ENCODE results near the gene EXOSC2. TPM values are rescaled to one million over a fixed set of nuclear protein-coding genes. Genes with fewer than 3 reads are reported as not detected.

EXOSC2 gene
- total and polyA plus RNA-seq, 2 of the 8 experiments (the other 6 are each of a cell fraction or from before 2014, with no cell fraction given) = 47.8 to 93.6 TPM

DNA sequence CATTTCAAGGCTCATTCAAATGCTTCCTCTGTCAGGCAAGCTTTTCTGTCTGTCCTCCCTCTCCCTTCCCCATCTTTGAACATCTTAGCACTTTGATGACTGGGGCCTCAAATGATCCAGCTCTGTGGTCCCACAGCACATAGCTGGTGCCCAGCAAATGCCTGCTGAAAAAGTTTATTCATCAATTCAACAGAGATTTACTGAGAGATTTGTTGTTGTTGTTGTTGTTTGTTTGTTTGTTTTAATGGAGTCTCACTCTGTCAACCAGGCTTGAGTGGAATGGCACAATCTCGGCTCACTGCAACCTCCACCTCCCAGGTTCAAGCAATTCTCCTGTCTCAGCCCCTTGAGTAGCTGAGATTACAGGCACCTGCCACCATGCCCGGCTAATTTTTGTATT is 6.0 kb upstream of the EXOSC2 start:
- Histone ChIP-seq H3K27ac (ENCODE audit: low read depth, low read length) (no peak overlapping the region), H3K14ac (ENCODE audit: insufficient read length) (no peak overlapping the region), H4K91ac (replicated peaks; ENCODE audit: insufficient read length, low read length) (no peak overlapping the region), H2AK5ac (ENCODE audit: low read depth, low read length) (no peak overlapping the region), H3K4me3 (ENCODE audit: extremely low read depth in 1 of 4, insufficient read depth in 2 of 4, low read depth in 3 of 4, low read length in 4 of 4) (no peak overlapping the region), H3K9ac (replicated peaks in 1 of 4; ENCODE audit: extremely low read depth in 1 of 4, low read depth in 3 of 4, low read length in 3 of 4) (no peak overlapping the region), H3K23me2 (ENCODE audit: low read depth, low read length) (peaks cover 2% of the 10 kb centered on the region; the same call in 1 of the 2 replicates), H3K9me3 (ENCODE audit: insufficient read depth in 2 of 2, low read depth in 1 of 2, low read length in 1 of 2) (peaks cover 0 to 4% of the 10 kb centered on the region in 2 experiments; a peak in 2 of 4 replicates), H3K56ac (replicated peaks; ENCODE audit: insufficient read length, low read depth, low read length) (no peak overlapping the region), H2BK120ac (replicated peaks; ENCODE audit: low read depth, low read length) (no peak overlapping the region), H3K18ac (ENCODE audit: extremely low read depth, low read length) (no peak overlapping the region), H3K79me2 (ENCODE audit: control insufficient read depth in 1 of 2, insufficient read depth in 2 of 2, low read length in 2 of 2) (no peaks in the 10 kb centered on the region), H2BK5ac (ENCODE audit: low read depth, low read length) (no peak overlapping the region), H3K79me1 (ENCODE audit: low read depth, low read length) (no peaks in the 10 kb centered on the region), H3K36me3 (ENCODE audit: control insufficient read depth in 2 of 4, insufficient read depth in 4 of 4, low read length in 3 of 4) (no peaks in the 10 kb centered on the region), H2BK20ac (ENCODE audit: low read length) (no peak overlapping the region), H3K4me1 (replicated peaks in 1 of 4; ENCODE audit: control insufficient read depth in 3 of 4, insufficient read depth in 4 of 4, low read length in 3 of 4) (peaks cover 4 to 5% (median 5%) of the 10 kb centered on the region in 4 experiments; a peak in 5 of 7 replicates), H3K4me2 (ENCODE audit: insufficient read depth in 1 of 2, low read depth in 2 of 2, low read length in 2 of 2) (no peak overlapping the region), H4K5ac (ENCODE audit: insufficient read length, low read depth, low read length) (no peak overlapping the region), H2BK15ac (ENCODE audit: low read length) (no peak overlapping the region), H3K4ac (replicated peaks; ENCODE audit: insufficient read length, low read depth, low read length) (no peak overlapping the region), H4K8ac (ENCODE audit: extremely low read depth, insufficient read depth, low read length) (no peak overlapping the region), H4K20me1 (replicated peaks in 1 of 2; ENCODE audit: control insufficient read depth in 1 of 2, insufficient read depth in 2 of 2, low read length in 2 of 2) (peaks cover 0 to 3% of the 10 kb centered on the region in 2 experiments), H3K27me3 (replicated peaks in 1 of 4; ENCODE audit: control insufficient read depth in 3 of 4, extremely low read depth in 1 of 4, insufficient read depth in 3 of 4, low read length in 3 of 4) (no peaks in the 10 kb centered on the region), H2BK12ac (ENCODE audit: low read depth, low read length) (no peak overlapping the region), H3K23ac (ENCODE audit: insufficient read length) (no peak overlapping the region), H2AFZ (ENCODE audit: low read length) (no peak overlapping the region)
- CTCF ChIA-PET (ENCODE audit: partially characterized antibody) = interaction anchor here (0.9 to 2.0 kb wide), 3 partner anchors 178 to 228 kb away, joined by 3 to 8 read pairs (median 4); no protein-coding TSS in a partner anchor
- POLR2A ChIA-PET (ENCODE audit: partially characterized antibody) = no interaction called here
- FAIRE-seq (no peak), DNase-seq (ENCODE audit: low read depth in 1 of 2, low spot score in 2 of 2) (no peak)
- 78% methylated on average over 2 of the region's 2 CpGs; no CpG with 5 or more reads in 1 of the 2 experiments for WGBS, 2 experiments (ENCODE audit: extremely low coverage in 1 of 2, insufficient coverage in 1 of 2, insufficient read length in 1 of 2, insufficient replicate concordance in 2 of 2, low coverage in 1 of 2, low lambda C conversion rate in 2 of 2, missing lambda C conversion rate in 1 of 2)
- no peak for TF ChIP-seq SRF (IDR thresholded peaks at IDR 0.05; ENCODE audit: low read depth, low read length)
- TF ChIP-seq CREB1 (IDR thresholded peaks at IDR 0.05) = no peak
- no peak for TF ChIP-seq ATF3 (IDR thresholded peaks at IDR 0.05; ENCODE audit: insufficient read depth, low read depth, low read length)
- no peak for TF ChIP-seq JUND (IDR thresholded peaks at IDR 0.05; ENCODE audit: low read length)
- TF ChIP-seq CTCF (IDR thresholded peaks at IDR 0.05; ENCODE audit: control extremely low read depth in 1 of 3, insufficient read depth in 1 of 3, low read depth in 1 of 3, low read length in 3 of 3) = no peak
- TF ChIP-seq BACH1 (IDR thresholded peaks at IDR 0.05; ENCODE audit: low read length) = no peak
- no peak for TF ChIP-seq NANOG (IDR thresholded peaks at IDR 0.05; ENCODE audit: insufficient read depth, low read depth, low read length, poor library complexity, severe bottlenecking)
- TF ChIP-seq PHF8 (conservative IDR thresholded peaks at IDR 0.05; ENCODE audit: low read depth, low read length) = no peak
- no peak for TF ChIP-seq SIN3A (conservative IDR thresholded peaks at IDR 0.05 in 1 of 2, IDR thresholded peaks at IDR 0.05 in 1 of 2; ENCODE audit: low read depth in 1 of 2, low read length in 2 of 2)
- TF ChIP-seq SP1 (IDR thresholded peaks at IDR 0.05; ENCODE audit: low read depth, low read length) = no peak
- no peak for TF ChIP-seq SIX5 (IDR thresholded peaks at IDR 0.05; ENCODE audit: low read depth, low read length)
- TF ChIP-seq BRCA1 (IDR thresholded peaks at IDR 0.05; ENCODE audit: low read depth, low read length) = no peak

Measured in H1 (cell line).